Smooth muscle cell (in vitro differentiated cells): ENCODE data around the gene KDM6A. TPM values are rescaled to one million over a fixed set of nuclear protein-coding genes. Genes with fewer than 3 reads are reported as not detected.
A peak's percentile ranks its signal among the peaks of the same experiment; 100 is the strongest.
"Not testable (repeated sequence)": the region's sequence is repeated elsewhere in the genome, so short reads cannot be mapped to it uniquely, and the experiment has no call there.

Experiments used
- DNase-seq: peaks from one replicate; lab custom pipeline; 2025; ENCODE audit not compliant: unreplicated experiment; lab: John Stamatoyannopoulos, UW
- H2AFZ ChIP-seq: fragments of 200-600 bp; sonication (generic); 2 replicates; pipeline ENCODE4 v1.6.0; 2016; ENCODE audit warnings: antibody characterized with exemption, low read depth, mild to moderate bottlenecking
- H3F3A ChIP-seq: fragments of 200-600 bp; sonication (generic); 2 replicates; pipeline ENCODE4 v1.6.0; 2017; ENCODE audit warnings: antibody characterized with exemption, low read depth
- H3K27ac ChIP-seq: fragments of 200-600 bp; sonication (generic); 2 replicates; pipeline ENCODE4 v1.5.1; 2016; ENCODE audit warnings: low read depth, mild to moderate bottlenecking
- H3K27me3 ChIP-seq: fragments of 200-600 bp; sonication (generic); 2 replicates; pipeline ENCODE4 v1.6.1; 2016; ENCODE audit warnings: low read depth, mild to moderate bottlenecking
- H3K36me3 ChIP-seq: fragments of 200-600 bp; sonication (generic); 2 replicates; pipeline ENCODE4 v1.5.1; 2016; ENCODE audit warnings: low read depth
- H3K4me1 ChIP-seq: fragments of 200-600 bp; sonication (generic); 2 replicates; pipeline ENCODE4 v1.5.1; 2016; ENCODE audit warnings: low read depth
- H3K4me2 ChIP-seq: fragments of 200-600 bp; sonication (generic); 2 replicates; pipeline ENCODE4 v1.6.0; 2016; ENCODE audit warnings: mild to moderate bottlenecking
- H3K4me3 ChIP-seq: fragments of 200-600 bp; sonication (generic); 2 replicates; pipeline ENCODE4 v1.5.1; 2016; ENCODE audit warnings: mild to moderate bottlenecking
- H3K79me2 ChIP-seq: fragments of 200-600 bp; sonication (generic); 2 replicates; pipeline ENCODE4 v1.6.0; 2016; ENCODE audit warnings: low read depth, mild to moderate bottlenecking
- H3K9ac ChIP-seq: fragments of 200-600 bp; sonication (generic); 2 replicates; pipeline ENCODE4 v1.6.0; 2016; ENCODE audit warnings: low read depth
- H3K9me3 ChIP-seq: fragments of 200-600 bp; sonication (generic); replicated peaks from 2 replicates; pipeline ENCODE4 v1.5.1; 2016; ENCODE audit warnings: low read depth
- H4K20me1 ChIP-seq: fragments of 200-600 bp; sonication (generic); 2 replicates; pipeline ENCODE4 v1.6.0; 2016; ENCODE audit warnings: low read depth
- WGBS: methylation state at CpG from one replicate; pipeline ENCODE4 v1.1.7; 2016; ENCODE audit warnings: low lambda C conversion rate; 5-methylcytosine and 5-hydroxymethylcytosine counted together
- polyA plus RNA-seq: library from polyadenylated mRNA; unstranded; fragments of >200 nt; fragmentation: Nextera tagmentation; extraction: Ambion mirVana; gene quantifications from 2 replicates; pipeline ENCODE4 v1.2.1, GENCODE V29; 2016
- total RNA-seq: library from RNA; depleted of rRNA; stranded (reverse); fragments of >200 nt; gene quantifications from 2 replicates; pipeline ENCODE4 v1.2.3, GENCODE V29; 2014
- TF ChIP-seq, protein P1 (sequence below): fragments of 200-600 bp; sonication (generic); IDR thresholded peaks from 2 replicates; pipeline ENCODE4 v1.5.1; 2017; ENCODE audit warnings: borderline replicate concordance, mild to moderate bottlenecking, antibody characterized with exemption; ENCODE audit not compliant: insufficient read depth, poor library complexity, severe bottlenecking

Gene KDM6A
- total and polyA plus RNA-seq, 2 experiments from 2014 or later: 9.6 to 28.1 TPM

DNA sequence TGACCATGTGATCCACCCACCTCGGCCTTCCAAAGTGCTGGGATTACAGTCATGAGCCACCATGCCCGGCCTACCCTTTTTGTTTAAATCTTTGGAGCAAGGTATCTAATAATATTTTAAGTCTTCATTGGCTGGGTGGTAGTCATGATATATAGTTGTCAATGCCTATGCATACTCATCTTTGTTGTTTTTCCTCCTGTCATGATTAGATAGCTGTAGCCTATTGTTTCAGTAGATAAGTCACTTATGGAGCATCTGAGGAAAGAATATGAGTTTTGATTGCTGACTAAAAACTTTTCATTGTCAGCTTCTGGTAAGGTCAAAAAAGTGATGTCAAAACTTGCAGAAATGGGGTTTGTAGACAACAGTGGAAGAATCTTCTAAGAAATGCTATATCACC, 119.8 kb downstream of the KDM6A start:
- H3K4me2 ChIP-seq: no peak overlapping the region
- DNase-seq: no peak
- no peaks in the 10 kb centered on the region for H3F3A ChIP-seq
- H3K36me3 ChIP-seq: no peaks in the 10 kb centered on the region
- H3K9ac ChIP-seq: no peak overlapping the region
- H3K4me3 ChIP-seq: no peak overlapping the region
- no peaks in the 10 kb centered on the region for H3K4me1 ChIP-seq
- no peak overlapping the region for H3K27ac ChIP-seq
- 100% methylated on average over 2 of the region's 2 CpGs for WGBS
- H3K79me2 ChIP-seq: peaks cover 81% of the 10 kb centered on the region
- H4K20me1 ChIP-seq: peaks cover 20% of the 10 kb centered on the region
- H2AFZ ChIP-seq: no peak overlapping the region
- no peaks in the 10 kb centered on the region for H3K27me3 ChIP-seq
- TF ChIP-seq, protein P1, sequence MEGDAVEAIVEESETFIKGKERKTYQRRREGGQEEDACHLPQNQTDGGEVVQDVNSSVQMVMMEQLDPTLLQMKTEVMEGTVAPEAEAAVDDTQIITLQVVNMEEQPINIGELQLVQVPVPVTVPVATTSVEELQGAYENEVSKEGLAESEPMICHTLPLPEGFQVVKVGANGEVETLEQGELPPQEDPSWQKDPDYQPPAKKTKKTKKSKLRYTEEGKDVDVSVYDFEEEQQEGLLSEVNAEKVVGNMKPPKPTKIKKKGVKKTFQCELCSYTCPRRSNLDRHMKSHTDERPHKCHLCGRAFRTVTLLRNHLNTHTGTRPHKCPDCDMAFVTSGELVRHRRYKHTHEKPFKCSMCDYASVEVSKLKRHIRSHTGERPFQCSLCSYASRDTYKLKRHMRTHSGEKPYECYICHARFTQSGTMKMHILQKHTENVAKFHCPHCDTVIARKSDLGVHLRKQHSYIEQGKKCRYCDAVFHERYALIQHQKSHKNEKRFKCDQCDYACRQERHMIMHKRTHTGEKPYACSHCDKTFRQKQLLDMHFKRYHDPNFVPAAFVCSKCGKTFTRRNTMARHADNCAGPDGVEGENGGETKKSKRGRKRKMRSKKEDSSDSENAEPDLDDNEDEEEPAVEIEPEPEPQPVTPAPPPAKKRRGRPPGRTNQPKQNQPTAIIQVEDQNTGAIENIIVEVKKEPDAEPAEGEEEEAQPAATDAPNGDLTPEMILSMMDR: no peak
- no peaks in the 10 kb centered on the region for H3K9me3 ChIP-seq

DNA sequence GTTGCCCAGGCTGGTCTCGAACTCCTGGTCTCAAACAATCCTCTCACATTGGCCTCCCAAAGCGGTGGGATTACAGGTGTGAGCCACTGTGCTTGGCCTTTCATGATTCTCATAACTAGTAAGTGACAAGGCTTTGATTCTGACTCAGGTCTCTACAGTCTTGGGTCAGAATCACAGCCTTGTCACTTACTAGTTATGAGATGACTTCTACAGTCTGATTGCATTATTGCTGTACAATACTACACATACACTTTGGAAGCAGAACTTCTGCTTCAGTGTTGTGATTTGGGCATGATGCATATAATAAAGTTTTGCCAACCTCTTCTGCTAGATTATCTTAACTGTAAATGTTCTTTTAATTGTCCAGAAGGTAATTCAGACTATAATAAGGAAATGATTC, 123.3 kb downstream of the KDM6A start:
- Histone ChIP-seq H3K9me3 (no peaks in the 10 kb centered on the region), H3K36me3 (no peaks in the 10 kb centered on the region), H2AFZ (no peak overlapping the region), H4K20me1 (peaks cover 27% of the 10 kb centered on the region), H3F3A (no peaks in the 10 kb centered on the region), H3K27ac (no peak overlapping the region), H3K9ac (no peak overlapping the region), H3K4me1 (no peaks in the 10 kb centered on the region), H3K79me2 (peaks cover 74% of the 10 kb centered on the region), H3K4me2 (no peak overlapping the region), H3K27me3 (no peaks in the 10 kb centered on the region), H3K4me3 (no peak overlapping the region)
- TF ChIP-seq, protein P1: no peak
- DNase-seq: no peak
- 60% methylated on average over 2 of the region's 2 CpGs for WGBS

DNA sequence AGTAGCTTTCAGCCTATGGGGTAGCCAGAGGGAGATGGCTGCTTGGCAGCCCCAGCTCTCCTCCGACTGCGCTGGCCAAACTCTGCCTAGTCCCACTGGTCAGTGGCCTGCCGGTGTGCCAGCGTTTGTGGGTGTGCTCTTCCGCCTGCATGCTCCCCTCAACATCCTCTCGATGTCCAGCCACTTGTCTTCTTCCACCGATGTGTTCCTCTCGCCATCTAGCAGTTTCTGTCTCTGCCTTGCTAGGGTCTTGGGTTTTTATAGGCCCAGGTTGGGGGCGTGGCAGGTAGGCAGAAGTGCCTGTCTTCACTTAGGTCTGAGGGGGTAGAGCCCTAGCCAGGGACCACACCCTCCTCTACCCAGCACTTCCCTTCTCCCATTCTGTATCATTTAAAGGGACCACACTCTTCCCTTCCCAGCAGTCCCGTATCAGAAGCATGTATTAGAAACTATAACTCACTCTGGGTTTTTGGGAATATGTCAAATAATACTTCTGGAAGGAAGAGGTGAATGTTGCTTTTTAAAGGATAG, 124.4 kb downstream of the KDM6A start:
- Histone ChIP-seq H4K20me1 (peaks cover 25% of the 10 kb centered on the region), H3K27ac (peak overlapping the region; percentile 24), H3K36me3 (no peaks in the 10 kb centered on the region), H3K9ac (no peak overlapping the region), H3F3A (no peaks in the 10 kb centered on the region), H3K27me3 (no peaks in the 10 kb centered on the region), H3K4me1 (no peaks in the 10 kb centered on the region), H2AFZ (no peak overlapping the region), H3K4me3 (no peak overlapping the region), H3K9me3 (no peaks in the 10 kb centered on the region), H3K79me2 (peaks cover 68% of the 10 kb centered on the region), H3K4me2 (no peak overlapping the region)
- WGBS: 88% methylated on average over 10 of the region's 10 CpGs
- TF ChIP-seq, protein P1: no peak
- DNase-seq: no peak

GRCh38 chrX:44997888-44998287, 124.9 kb downstream of the KDM6A start:
- whole genome bisulfite sequencing: 62% methylated on average over 1 of the region's 1 CpG
- H3K27me3 ChIP-seq: no peaks in the 10 kb centered on the region
- TF ChIP-seq, protein P1: no peak
- no peaks in the 10 kb centered on the region for H3K4me1 ChIP-seq
- H2AFZ ChIP-seq: no peak overlapping the region
- peak overlapping the region; percentile 24 for H3K27ac ChIP-seq
- no peaks in the 10 kb centered on the region for H3K9me3 ChIP-seq
- H3K4me3 ChIP-seq: no peak overlapping the region
- DNase-seq: no peak
- H4K20me1 ChIP-seq: peaks cover 25% of the 10 kb centered on the region
- no peaks in the 10 kb centered on the region for H3K36me3 ChIP-seq
- no peaks in the 10 kb centered on the region for H3F3A ChIP-seq
- no peak overlapping the region for H3K9ac ChIP-seq
- no peak overlapping the region for H3K4me2 ChIP-seq
- peaks cover 64% of the 10 kb centered on the region for H3K79me2 ChIP-seq

DNA sequence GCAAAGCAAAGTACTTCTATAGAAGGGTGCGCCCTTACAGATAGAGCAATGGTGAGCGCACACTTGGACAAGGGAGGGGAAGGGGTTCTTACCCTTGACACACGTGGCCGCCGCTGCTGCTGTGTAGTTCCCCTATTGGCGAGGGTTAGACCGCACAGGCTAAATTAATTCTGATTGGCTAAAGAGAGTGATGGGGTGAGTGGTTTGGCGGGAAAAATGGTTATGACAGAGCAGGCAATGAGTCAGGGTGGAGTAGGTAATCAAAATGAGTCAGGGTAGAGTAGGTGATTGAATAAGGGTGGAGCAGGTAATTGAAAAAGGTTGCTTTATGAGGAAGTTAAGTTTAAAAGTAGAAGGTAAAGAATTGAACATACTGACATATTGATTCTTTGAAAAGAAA, 126.2 kb downstream of the KDM6A start:
- H3K27ac ChIP-seq, H3F3A ChIP-seq, H2AFZ ChIP-seq, H3K9ac ChIP-seq, H3K4me3 ChIP-seq, H3K4me2 ChIP-seq, DNase-seq, H3K36me3 ChIP-seq, H3K4me1 ChIP-seq, H3K9me3 ChIP-seq, H3K27me3 ChIP-seq: not testable (repeated sequence)
- Histone ChIP-seq H3K79me2 (peaks cover 53% of the 10 kb centered on the region), H4K20me1 (peaks cover 25% of the 10 kb centered on the region)
- WGBS: 78% methylated on average over 8 of the region's 8 CpGs

- H3K79me2 ChIP-seq: peaks cover 53% of the 10 kb centered on the region
Measured at GRCh38 chrX:44999872-45000271, 126.9 kb downstream of the KDM6A start.

More at GRCh38 chrX:44999872-45000271, 126.9 kb downstream of the KDM6A start:
- H3K4me1 ChIP-seq, H3K27me3 ChIP-seq, H3K4me3 ChIP-seq, H3K36me3 ChIP-seq, H3K4me2 ChIP-seq, H3K9me3 ChIP-seq, H3F3A ChIP-seq, DNase-seq, H2AFZ ChIP-seq, H3K27ac ChIP-seq, H3K9ac ChIP-seq: not testable (repeated sequence)
- 88% methylated on average over 3 of the region's 3 CpGs for WGBS
- peaks cover 25% of the 10 kb centered on the region for H4K20me1 ChIP-seq
